ENCODE results near the gene SAC3D1.
"Not testable (repeated sequence)": the region's sequence is repeated elsewhere in the genome, so short reads cannot be mapped to it uniquely, and the experiment has no call there.

SAC3D1 gene

GRCh38 chr11:65021003-65021402 lies 20.0 kb upstream of the SAC3D1 start:
- in situ Hi-C loops (cut with MboI; ENCODE audit: low pct_unique_long_range_greater_than_20kb, low sequenced_read_pairs) = no loop called here
- no peak for DNase-seq

- in situ Hi-C loops (cut with MboI; ENCODE audit: low pct_unique_long_range_greater_than_20kb, low sequenced_read_pairs) = no loop called here
- no peak for DNase-seq
Observed at GRCh38 chr11:65021509-65021908, 19.5 kb upstream of the SAC3D1 start.

GRCh38 chr11:65023502-65023901 lies 17.5 kb upstream of the SAC3D1 start:
- in situ Hi-C loops (cut with MboI; ENCODE audit: low pct_unique_long_range_greater_than_20kb, low sequenced_read_pairs) = not testable (repeated sequence)

GRCh38 chr11:65026810-65027209 lies 14.2 kb upstream of the SAC3D1 start:
- in situ Hi-C loops (cut with MboI; ENCODE audit: low pct_unique_long_range_greater_than_20kb, low sequenced_read_pairs) = no loop called here
- no peak for DNase-seq

More at GRCh38 chr11:65023502-65023901, 17.5 kb upstream of the SAC3D1 start:
- not testable (repeated sequence) for DNase-seq

GRCh38 chr11:65027213-65028067 lies 13.6 kb upstream of the SAC3D1 start, which contains the start of gene SNX15:
SNX15 (plus strand) TSS chr11:65027439; CDS start chr11:65027538, 99 bp downstream.
- peak; percentile 98 for DNase-seq
- in situ Hi-C loops (cut with MboI; ENCODE audit: low pct_unique_long_range_greater_than_20kb, low sequenced_read_pairs) = no loop called here

GRCh38 chr11:65032216-65032615 lies 8.8 kb upstream of the SAC3D1 start:
- in situ Hi-C loops (cut with MboI; ENCODE audit: low pct_unique_long_range_greater_than_20kb, low sequenced_read_pairs) = no loop called here
- no peak for DNase-seq

- in situ Hi-C loops (cut with MboI; ENCODE audit: low pct_unique_long_range_greater_than_20kb, low sequenced_read_pairs) = no loop called here
Observed at GRCh38 chr11:65034423-65034822, 6.6 kb upstream of the SAC3D1 start.

GRCh38 chr11:65035579-65035978 lies 5.4 kb upstream of the SAC3D1 start:
- DNase-seq = no peak
- in situ Hi-C loops (cut with MboI; ENCODE audit: low pct_unique_long_range_greater_than_20kb, low sequenced_read_pairs) = no loop called here

More at GRCh38 chr11:65034423-65034822, 6.6 kb upstream of the SAC3D1 start:
- no peak for DNase-seq

- in situ Hi-C loops (cut with MboI; ENCODE audit: low pct_unique_long_range_greater_than_20kb, low sequenced_read_pairs) = no loop called here
- DNase-seq = no peak
Observed at GRCh38 chr11:65036931-65037330, 4.1 kb upstream of the SAC3D1 start.

GRCh38 chr11:65040520-65040846 lies 527 bp upstream of the SAC3D1 start:
- no peak for DNase-seq
- in situ Hi-C loops (cut with MboI; ENCODE audit: low pct_unique_long_range_greater_than_20kb, low sequenced_read_pairs) = no loop called here

- DNase-seq = no peak
- in situ Hi-C loops (cut with MboI; ENCODE audit: low pct_unique_long_range_greater_than_20kb, low sequenced_read_pairs) = no loop called here
Observed at GRCh38 chr11:65042891-65043290, 1.9 kb downstream of the SAC3D1 start.

GRCh38 chr11:65043881-65044501 lies 3.0 kb downstream of the SAC3D1 start:
- peak; percentile 68 for DNase-seq

GRCh38 chr11:65045061-65045460 lies 4.1 kb downstream of the SAC3D1 start:
- in situ Hi-C loops (cut with MboI; ENCODE audit: low pct_unique_long_range_greater_than_20kb, low sequenced_read_pairs) = no loop called here
- DNase-seq = no peak

More at GRCh38 chr11:65043881-65044501, 3.0 kb downstream of the SAC3D1 start:
- in situ Hi-C loops (cut with MboI; ENCODE audit: low pct_unique_long_range_greater_than_20kb, low sequenced_read_pairs) = no loop called here

GRCh38 chr11:65045728-65046127 lies 4.7 kb downstream of the SAC3D1 start:
- in situ Hi-C loops (cut with MboI; ENCODE audit: low pct_unique_long_range_greater_than_20kb, low sequenced_read_pairs) = no loop called here
- no peak for DNase-seq

GRCh38 chr11:65047581-65048422 lies 6.8 kb downstream of the SAC3D1 start:
- no peak for DNase-seq

GRCh38 chr11:65051398-65051858 lies 10.4 kb downstream of the SAC3D1 start:
- DNase-seq = no peak
- in situ Hi-C loops (cut with MboI; ENCODE audit: low pct_unique_long_range_greater_than_20kb, low sequenced_read_pairs) = no loop called here

More at GRCh38 chr11:65047581-65048422, 6.8 kb downstream of the SAC3D1 start:
- in situ Hi-C loops (cut with MboI; ENCODE audit: low pct_unique_long_range_greater_than_20kb, low sequenced_read_pairs) = no loop called here

GRCh38 chr11:65053827-65054508 lies 13.0 kb downstream of the SAC3D1 start:
- no peak for DNase-seq
- in situ Hi-C loops (cut with MboI; ENCODE audit: low pct_unique_long_range_greater_than_20kb, low sequenced_read_pairs) = no loop called here

GRCh38 chr11:65055538-65055937 lies 14.5 kb downstream of the SAC3D1 start:
- no peak for DNase-seq
- in situ Hi-C loops (cut with MboI; ENCODE audit: low pct_unique_long_range_greater_than_20kb, low sequenced_read_pairs) = no loop called here

GRCh38 chr11:65056999-65057398 lies 16.0 kb downstream of the SAC3D1 start:
- in situ Hi-C loops (cut with MboI; ENCODE audit: low pct_unique_long_range_greater_than_20kb, low sequenced_read_pairs) = no loop called here
- DNase-seq = no peak

Data from KBM-7 (cell line).